A549 (cell line): Measurements from ENCODE around the gene SMIM17. TPM values are rescaled to one million over a fixed set of nuclear protein-coding genes. Genes with fewer than 3 reads are reported as not detected.
"Not testable (repeated sequence)": the region's sequence is repeated elsewhere in the genome, so short reads cannot be mapped to it uniquely, and the experiment has no call there.

Source experiments
- ATAC-seq, 2 experiments: fragments of 200-7000 bp in 1 of 2; fragments of >200 bp in 1 of 2; cut with Nextera tagmentation in 1 of 2; cut with Tn5 transposase in 1 of 2; 3 replicates each; pipeline versions ENCODE4 v1.8.0 to v1.9.1; 2018 to 2020; ENCODE audit warnings: mild to moderate bottlenecking in 1 of 2, moderate library complexity in 1 of 2
- CTCF ChIA-PET: fragments of 300-600 bp; sonication (Branson Sonifier 250); formaldehyde crosslinking; extraction: SDS; loops from one replicate; lab custom pipeline; 2021; ENCODE audit warnings: antibody characterized with exemption, inconsistent platforms; lab: Yijun Ruan, JAX
- POLR2A ChIA-PET: fragments of 350-600 bp; formaldehyde crosslinking; extraction: SDS; loops from one replicate; lab custom pipeline; 2021; ENCODE audit warnings: antibody characterized with exemption, inconsistent platforms; lab: Yijun Ruan, JAX
- DNase-seq, 2 experiments: peaks; one replicate each; pipeline versions ENCODE4 v3.0.0 to v3.0.0-alpha.2; 2011 to 2016; ENCODE audit warnings: low read depth in 1 of 2, low spot score in 1 of 2
- FAIRE-seq: peaks from 2 replicates; lab custom pipeline; 2011; peaks lifted over from hg19 to GRCh38; lab: Jason Lieb, UNC
- H3K27ac ChIP-seq, 2 experiments: fragments of >200 bp; sonication (Bioruptor Twin); formaldehyde crosslinking; 3 replicates each; pipeline ENCODE4 v1.5.1; 2016 to 2017
- H3K4me1 ChIP-seq: fragments of >200 bp; sonication (Bioruptor Twin); formaldehyde crosslinking; 3 replicates; pipeline ENCODE4 v1.6.1; 2016
- H3K4me2 ChIP-seq: fragments of >200 bp; sonication (Bioruptor Twin); formaldehyde crosslinking; 3 replicates; pipeline ENCODE4 v1.6.1; 2016
- H3K4me3 ChIP-seq: fragments of >200 bp; sonication (Bioruptor Twin); formaldehyde crosslinking; 3 replicates; pipeline ENCODE4 v1.5.1; 2016
- H3K9me3 ChIP-seq: fragments of >200 bp; sonication (Bioruptor Twin); formaldehyde crosslinking; 3 replicates; pipeline ENCODE4 v1.6.1; 2016
- BHLHE40 ChIP-seq: IDR thresholded peaks from 2 replicates; pipeline ENCODE4 v1.6.1; 2012; ENCODE audit warnings: low read depth, low read length, inconsistent platforms
- CBX8 ChIP-seq: fragments of 200-600 bp; sonication (generic); IDR thresholded peaks from 2 replicates; pipeline ENCODE4 v1.6.1; 2016
- EHF ChIP-seq: fragments of 250-450 bp; sonication (Bioruptor Pico); IDR thresholded peaks from 2 replicates; pipeline ENCODE4 v1.5.0; 2020; ENCODE audit warnings: mild to moderate bottlenecking
- EHMT2 ChIP-seq: fragments of 200-600 bp; sonication (generic); IDR thresholded peaks from 2 replicates; pipeline ENCODE4 v1.6.1; 2016; ENCODE audit warnings: antibody characterized with exemption, low read depth, mild to moderate bottlenecking, moderate library complexity
- FOSB ChIP-seq: fragments of 250-450 bp; sonication (Bioruptor Pico); IDR thresholded peaks from 2 replicates; pipeline ENCODE4 v1.5.0; 2020; ENCODE audit warnings: mild to moderate bottlenecking, moderate library complexity
- FOSL2 ChIP-seq, 2 experiments: fragments of 450-650 bp in 1 of 2; fragments of >200 bp in 1 of 2; sonication (Bioruptor Twin) in 1 of 2; formaldehyde crosslinking; IDR thresholded peaks; 2 replicates each; pipeline versions ENCODE4 v1.5.0 to v1.6.1; 2016 to 2020; ENCODE audit warnings: mild to moderate bottlenecking in 1 of 2, moderate library complexity in 1 of 2
- HES2 ChIP-seq: fragments of >200 bp; sonication (Bioruptor Twin); formaldehyde crosslinking; IDR thresholded peaks from 2 replicates; pipeline ENCODE4 v1.6.1; 2016
- HOXA7 ChIP-seq: fragments of 250-450 bp; sonication (Bioruptor Pico); IDR thresholded peaks from 2 replicates; pipeline ENCODE4 v1.5.0; 2020; ENCODE audit warnings: mild to moderate bottlenecking, moderate library complexity
- MYC ChIP-seq: IDR thresholded peaks from 2 replicates; pipeline ENCODE4 v1.6.1; 2012; ENCODE audit warnings: mild to moderate bottlenecking, inconsistent platforms, low read length, improper control_type of control experiment, borderline replicate concordance
- RAD21 ChIP-seq, 2 experiments: fragments of >200 bp in 1 of 2; sonication (Bioruptor Twin) in 1 of 2; formaldehyde crosslinking in 1 of 2; IDR thresholded peaks in 1 of 2; conservative IDR thresholded peaks in 1 of 2; 2 replicates in 1 of 2; 3 replicates in 1 of 2; pipeline ENCODE4 v1.6.1; 2012 to 2018; ENCODE audit warnings: inconsistent platforms in 1 of 2
- RARB ChIP-seq: fragments of 250-450 bp; sonication (Bioruptor Pico); IDR thresholded peaks from 2 replicates; pipeline ENCODE4 v1.8.0; 2021; ENCODE audit warnings: mild to moderate bottlenecking, moderate library complexity
- RCOR1 ChIP-seq: fragments of 150-350 bp; IDR thresholded peaks from 2 replicates; pipeline ENCODE4 v1.6.1; 2014; ENCODE audit warnings: antibody characterized with exemption, low read length, low read depth
- RFX5 ChIP-seq: fragments of 450-650 bp; IDR thresholded peaks from 2 replicates; pipeline ENCODE4 v1.7.1; 2014; ENCODE audit warnings: antibody characterized with exemption, mild to moderate bottlenecking, moderate library complexity
- RNF2 ChIP-seq: fragments of 200-600 bp; sonication (generic); IDR thresholded peaks from 2 replicates; pipeline ENCODE4 v1.6.1; 2016; ENCODE audit warnings: low read depth, mild to moderate bottlenecking, antibody characterized with exemption, moderate library complexity, borderline replicate concordance
- SMC3 ChIP-seq: fragments of >200 bp; sonication (Bioruptor Twin); formaldehyde crosslinking; IDR thresholded peaks from 3 replicates; pipeline ENCODE4 v1.6.1; 2018; ENCODE audit warnings: inconsistent platforms
- SREBF2 ChIP-seq: fragments of 450-650 bp; IDR thresholded peaks from 2 replicates; pipeline ENCODE4 v1.6.1; 2014; ENCODE audit warnings: mild to moderate bottlenecking, moderate library complexity
- TP53 ChIP-seq: fragments of 250-450 bp; sonication (Bioruptor Pico); IDR thresholded peaks from 2 replicates; pipeline ENCODE4 v1.5.0; 2021; ENCODE audit warnings: mild to moderate bottlenecking, moderate library complexity
- USF2 ChIP-seq: fragments of 450-650 bp; IDR thresholded peaks from 2 replicates; pipeline ENCODE4 v1.6.1; 2014; ENCODE audit warnings: antibody characterized with exemption
- ZC3H11A ChIP-seq: fragments of 450-650 bp; IDR thresholded peaks from 2 replicates; pipeline ENCODE4 v1.6.1; 2014; ENCODE audit warnings: antibody characterized with exemption, mild to moderate bottlenecking
- ZFP36 ChIP-seq: fragments of 450-650 bp; IDR thresholded peaks from 2 replicates; pipeline ENCODE4 v1.6.1; 2014; ENCODE audit warnings: borderline replicate concordance; ENCODE audit not compliant: partially characterized antibody
- ZNF302 ChIP-seq: fragments of 250-450 bp; sonication (Bioruptor Pico); IDR thresholded peaks from 2 replicates; pipeline ENCODE4 v1.9.0; 2021; ENCODE audit warnings: inconsistent platforms, mild to moderate bottlenecking, moderate library complexity
- WGBS: methylation state at CpG from one replicate; pipeline ENCODE4 v1.1.6; 2017; ENCODE audit errors: missing lambda C conversion rate; 5-methylcytosine and 5-hydroxymethylcytosine counted together
- polyA plus RNA-seq, 4 experiments: library from polyadenylated mRNA; depleted of rRNA in 3 of 4; stranded (reverse); fragments of >200 nt; fragmentation: RNase III in 1 of 4; extraction: RNeasy Plus Mini Kit Qiagen cat#74134 plus additional on column Dnase treatment in 1 of 4; gene quantifications; 2 replicates in 3 of 4; 3 replicates in 1 of 4; pipeline ENCODE4 v1.2.3, GENCODE V29; 2011 to 2017
- TF ChIP-seq, protein P1 (sequence below): IDR thresholded peaks from 2 replicates; pipeline ENCODE4 v1.6.1; 2012

SMIM17 gene
- polyA plus RNA-seq, 2 of the 4 experiments (the other 2 are of a cell fraction) = not detected

GRCh38 chr19:56670961-56671612 is 28.1 kb downstream of the SMIM17 start:
- ChIA-PET POLR2A (no interaction called here), CTCF (no interaction called here)
- Histone ChIP-seq H3K4me1 (no peaks in the 10 kb centered on the region), H3K27ac (no peak overlapping the region), H3K4me2 (no peak overlapping the region), H3K4me3 (no peak overlapping the region), H3K9me3 (peaks cover 60% of the 10 kb centered on the region)
- DNase-seq (no peak), ATAC-seq (no peak)
- WGBS = 64% methylated on average over 23 of the region's 35 CpGs
- TF ChIP-seq TP53 (CRISPR knock-in tag) (no peak), ZC3H11A (no peak), ZFP36 (no peak), HOXA7 (no peak), BHLHE40 (no peak), RCOR1 (no peak), USF2 (no peak), MYC (no peak), EHMT2 (no peak), RAD21 (conservative IDR thresholded peaks at IDR 0.05 in 1 of 2, IDR thresholded peaks at IDR 0.05 in 1 of 2) (no peak)
- TF ChIP-seq, protein P1, sequence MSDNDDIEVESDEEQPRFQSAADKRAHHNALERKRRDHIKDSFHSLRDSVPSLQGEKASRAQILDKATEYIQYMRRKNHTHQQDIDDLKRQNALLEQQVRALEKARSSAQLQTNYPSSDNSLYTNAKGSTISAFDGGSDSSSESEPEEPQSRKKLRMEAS = no peak
- TF ChIP-seq, all 56 proteins: peak for 0
- FAIRE-seq = no peak

DNA sequence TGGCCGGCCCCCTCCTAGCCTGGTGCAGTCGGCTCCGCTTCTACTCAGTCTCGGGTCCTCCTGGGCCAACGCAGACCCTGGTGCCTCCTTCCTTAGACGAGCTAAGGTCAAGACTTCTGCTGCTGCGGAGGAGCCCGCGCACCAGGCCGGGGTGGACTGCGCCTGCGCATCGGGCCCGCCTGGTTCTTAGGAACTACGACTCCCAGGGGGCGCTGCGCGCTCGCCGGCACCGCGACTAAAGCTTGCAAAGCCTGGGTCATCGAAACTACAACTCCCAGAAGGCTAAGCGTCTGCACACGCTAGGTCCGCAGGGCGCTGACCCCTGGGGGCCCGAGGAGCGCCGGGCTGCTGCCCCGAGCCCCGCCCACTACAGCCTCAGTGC is 28.6 kb downstream of the SMIM17 start, which contains the start of gene ZNF835:
TSS of gene ZNF835 (minus strand) at position 145 of the 382 bp plus-strand sequence. CDS start 6,559 bp downstream, outside the sequence.
- 69% methylated on average over 32 of the region's 32 CpGs for WGBS
- ATAC-seq = no peak
- no peak for DNase-seq
- H3K4me2 ChIP-seq = no peak within 1 kb of the TSS
- H3K9me3 ChIP-seq = peaks cover 59% of the 10 kb centered on the region
- no peak for FAIRE-seq
- TF ChIP-seq TP53 (CRISPR knock-in tag) (no peak), FOSB (CRISPR knock-in tag) (no peak), RFX5 (no peak), RNF2 (no peak), SREBF2 (no peak), SMC3 (no peak), RARB (no peak), MYC (no peak), CBX8 (no peak), FOSL2 (IDR thresholded peaks at IDR 0.05) (no peak), FOSL2 (CRISPR knock-in tag; IDR thresholded peaks at IDR 0.05) (no peak), ZNF302 (CRISPR knock-in tag) (no peak), HES2 (no peak), RCOR1 (no peak), EHF (CRISPR knock-in tag) (no peak)
- TF ChIP-seq, all 56 proteins: peak for 0
- no peak within 1 kb of the TSS for H3K27ac ChIP-seq
- ChIA-PET POLR2A (no interaction called here), CTCF (no interaction called here)
- H3K4me3 ChIP-seq = no peak within 1 kb of the TSS
- no peaks in the 10 kb centered on the region for H3K4me1 ChIP-seq

DNA sequence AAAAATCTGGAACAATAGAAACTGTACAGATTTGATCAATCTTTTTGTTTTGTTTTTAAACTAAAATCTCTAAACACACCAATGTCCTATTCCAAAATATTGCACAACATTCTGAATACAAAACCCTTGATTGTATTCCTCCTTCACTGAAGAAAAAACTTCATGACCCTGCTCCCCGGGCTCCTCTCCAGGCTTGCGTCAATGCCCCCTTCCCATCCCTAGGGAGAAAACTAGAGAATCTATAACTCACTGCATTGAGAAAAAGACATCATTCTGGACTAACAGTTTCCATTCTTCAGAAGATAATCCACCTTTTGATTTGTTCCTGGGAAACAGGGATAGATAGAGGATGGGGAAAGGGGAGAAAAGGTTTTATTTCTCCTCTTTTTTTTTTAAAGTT is 29.7 kb downstream of the SMIM17 start:
- POLR2A ChIA-PET, DNase-seq, H3K4me1 ChIP-seq, ATAC-seq, H3K4me2 ChIP-seq, FAIRE-seq, H3K4me3 ChIP-seq, CTCF ChIA-PET, H3K27ac ChIP-seq: not testable (repeated sequence)
- peaks cover 57% of the 10 kb centered on the region for H3K9me3 ChIP-seq
- 39% methylated on average over 2 of the region's 2 CpGs for WGBS
